ENCODE data around the gene POU6F2.

GRCh38 chr7:39465055-39465929 is 487.6 kb downstream of the POU6F2 start:
- TF ChIP-seq EZH2 (IDR thresholded peaks at IDR 0.05; ENCODE audit: insufficient read depth, poor library complexity, severe bottlenecking) (no peak), EZH2phosphoT487 (IDR thresholded peaks at IDR 0.05; ENCODE audit: insufficient read depth, low read depth) (no peak)
